ENCODE measurements around the gene ANKRD36B.
"Not testable (repeated sequence)": the region's sequence is repeated elsewhere in the genome, so short reads cannot be mapped to it uniquely, and the experiment has no call there.

Gene ANKRD36B

GRCh38 chr2:97589598-97590510, at the start of gene ANKRD36B:
TSS of gene ANKRD36B (minus strand) at chr2:97589877. CDS start at chr2:97589685, 192 bp downstream.
- not testable (repeated sequence) for H3K27me3 Mint-ChIP-seq; H3K36me3 Mint-ChIP-seq (ENCODE audit: low read depth); H3K9me3 Mint-ChIP-seq; H3K4me1 Mint-ChIP-seq (ENCODE audit: low read depth)
- peak within 1 kb of the TSS; percentile 94 for H3K4me3 Mint-ChIP-seq
- peak; percentile 77 for DNase-seq
- H3K27ac Mint-ChIP-seq = peak within 1 kb of the TSS; percentile 95

- H3K4me1 Mint-ChIP-seq (ENCODE audit: low read depth); H3K4me3 Mint-ChIP-seq; H3K36me3 Mint-ChIP-seq (ENCODE audit: low read depth); H3K27ac Mint-ChIP-seq; H3K27me3 Mint-ChIP-seq; DNase-seq; H3K9me3 Mint-ChIP-seq: not testable (repeated sequence)
These were observed 36.4 kb upstream of the ANKRD36B start for GRCh38 chr2:97626049-97626430.

DNA sequence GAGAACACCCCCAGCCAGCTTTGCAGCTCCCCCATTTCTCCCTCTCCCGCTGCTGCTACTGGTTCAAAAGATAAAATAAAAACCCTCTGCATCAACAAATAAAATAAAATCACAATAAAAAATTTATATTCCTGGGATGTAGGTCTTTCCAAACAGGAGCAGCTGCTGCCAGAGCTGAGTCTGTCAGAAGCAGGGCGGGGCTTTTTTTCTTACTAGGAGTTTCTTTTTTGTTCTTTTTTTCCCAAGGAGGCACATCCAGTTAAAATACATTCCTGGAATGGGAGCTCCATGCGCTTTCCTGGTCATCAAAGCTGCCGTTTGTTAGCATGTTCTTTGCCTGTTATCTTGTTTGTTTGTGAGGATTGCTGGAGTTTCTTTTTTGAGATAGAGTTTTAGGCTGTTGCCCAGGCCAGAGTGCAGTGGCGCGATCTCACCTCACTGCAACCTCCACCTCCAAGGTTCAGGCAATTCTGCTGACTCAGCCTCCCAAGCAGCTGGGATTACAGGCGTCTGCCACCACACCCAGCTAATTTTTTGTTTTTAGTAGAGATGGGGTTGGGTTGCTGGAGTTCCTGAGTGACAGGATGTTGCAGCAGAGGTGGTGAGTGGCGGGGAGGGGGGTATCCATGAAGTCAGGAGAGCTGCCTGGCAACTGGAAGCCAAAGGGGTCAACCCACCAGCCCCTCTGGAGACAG, 35.8 kb upstream of the ANKRD36B start:
- not testable (repeated sequence) for H3K4me3 Mint-ChIP-seq; H3K4me1 Mint-ChIP-seq (ENCODE audit: low read depth); H3K27me3 Mint-ChIP-seq

DNA sequence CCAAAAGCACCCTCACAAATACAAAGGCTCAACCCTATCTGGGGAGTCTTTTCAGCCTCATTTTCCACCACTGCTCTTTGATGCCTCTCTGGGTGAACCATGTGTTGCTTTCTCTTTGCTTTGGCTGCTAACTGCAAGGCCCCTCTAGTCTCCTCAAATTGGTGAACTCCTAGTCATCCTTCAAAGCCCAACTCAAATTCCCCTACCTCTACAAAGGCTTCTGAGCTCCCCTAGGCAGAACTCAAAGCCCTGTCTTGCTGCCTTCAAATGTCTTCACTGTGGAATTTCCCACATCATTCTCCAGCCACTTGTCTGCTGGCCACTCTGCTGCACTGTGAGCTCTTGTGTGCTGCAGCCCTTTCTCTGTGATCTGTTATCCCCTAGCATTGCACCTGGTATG, 33.3 kb upstream of the ANKRD36B start:
- H3K4me3 Mint-ChIP-seq; H3K9me3 Mint-ChIP-seq; H3K36me3 Mint-ChIP-seq (ENCODE audit: low read depth); H3K27me3 Mint-ChIP-seq; H3K4me1 Mint-ChIP-seq (ENCODE audit: low read depth); H3K27ac Mint-ChIP-seq; DNase-seq: not testable (repeated sequence)

More for the DNA sequence above, 35.8 kb upstream of the ANKRD36B start:
- H3K27ac Mint-ChIP-seq; H3K9me3 Mint-ChIP-seq; DNase-seq; H3K36me3 Mint-ChIP-seq (ENCODE audit: low read depth): not testable (repeated sequence)

DNA sequence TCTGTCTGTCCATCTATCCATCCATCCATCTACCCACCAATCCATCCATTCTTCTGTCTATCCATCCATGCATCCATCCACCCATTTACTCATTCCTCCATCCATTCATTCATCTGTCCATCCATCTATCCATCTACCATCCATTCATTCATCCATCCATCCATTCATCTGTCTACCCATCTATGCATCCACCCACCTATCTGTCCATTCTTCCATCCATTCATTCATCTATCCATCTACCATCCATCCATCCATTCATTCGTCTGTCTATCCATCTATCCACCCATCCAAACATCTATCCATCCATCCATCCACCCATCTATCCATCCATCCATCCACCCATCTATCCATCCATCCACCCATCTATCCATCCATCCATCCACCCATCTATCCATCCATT, 30.8 kb upstream of the ANKRD36B start:
- DNase-seq; H3K27me3 Mint-ChIP-seq; H3K27ac Mint-ChIP-seq; H3K4me1 Mint-ChIP-seq (ENCODE audit: low read depth); H3K9me3 Mint-ChIP-seq; H3K4me3 Mint-ChIP-seq; H3K36me3 Mint-ChIP-seq (ENCODE audit: low read depth): not testable (repeated sequence)

DNA sequence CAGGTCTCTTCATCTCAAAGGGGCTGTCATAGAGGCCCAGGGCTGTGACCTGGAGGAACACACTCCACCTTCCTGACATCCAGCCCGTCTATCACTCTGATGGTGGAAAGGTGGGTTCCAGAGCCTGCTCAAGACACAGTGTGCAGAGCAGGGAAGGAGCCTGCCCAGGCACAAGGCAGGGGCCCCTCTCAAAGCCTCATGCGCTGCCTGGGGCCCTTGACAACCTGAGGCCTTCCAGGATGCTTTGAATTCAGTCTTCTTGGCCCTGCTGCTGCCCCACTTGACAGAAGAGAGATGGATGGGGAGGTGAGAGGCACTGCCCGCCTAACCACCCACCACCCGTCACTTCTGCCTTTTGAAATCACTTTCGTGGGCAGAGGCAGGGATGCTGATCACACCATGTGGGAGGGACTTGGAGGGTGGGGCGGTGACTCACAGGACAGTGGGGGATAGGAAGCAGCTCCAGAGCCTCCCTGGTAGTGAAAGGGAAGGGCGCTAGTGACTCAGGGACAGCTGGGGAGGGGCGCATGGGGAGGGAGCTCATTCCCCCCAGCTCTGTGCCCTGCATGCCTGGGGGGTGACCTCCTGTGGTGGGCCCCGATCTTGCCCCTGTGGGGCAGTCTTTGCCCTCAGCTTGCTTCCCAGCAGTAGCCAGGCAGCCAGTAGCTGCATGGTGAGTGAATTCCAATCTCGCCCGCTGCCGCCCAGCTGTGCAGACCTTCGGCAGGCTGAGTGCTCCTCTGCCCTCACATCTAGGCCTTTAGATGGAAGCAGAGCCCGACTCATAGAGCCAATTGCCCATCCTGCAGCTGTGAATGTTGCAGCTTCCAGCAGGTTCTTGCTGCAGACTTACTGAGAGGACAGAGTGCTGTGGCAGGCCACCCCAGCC, 29.5 kb upstream of the ANKRD36B start:
- not testable (repeated sequence) for H3K36me3 Mint-ChIP-seq (ENCODE audit: low read depth); H3K9me3 Mint-ChIP-seq; H3K27me3 Mint-ChIP-seq; H3K4me1 Mint-ChIP-seq (ENCODE audit: low read depth); H3K4me3 Mint-ChIP-seq; H3K27ac Mint-ChIP-seq
- peak; percentile 37 for DNase-seq

DNA sequence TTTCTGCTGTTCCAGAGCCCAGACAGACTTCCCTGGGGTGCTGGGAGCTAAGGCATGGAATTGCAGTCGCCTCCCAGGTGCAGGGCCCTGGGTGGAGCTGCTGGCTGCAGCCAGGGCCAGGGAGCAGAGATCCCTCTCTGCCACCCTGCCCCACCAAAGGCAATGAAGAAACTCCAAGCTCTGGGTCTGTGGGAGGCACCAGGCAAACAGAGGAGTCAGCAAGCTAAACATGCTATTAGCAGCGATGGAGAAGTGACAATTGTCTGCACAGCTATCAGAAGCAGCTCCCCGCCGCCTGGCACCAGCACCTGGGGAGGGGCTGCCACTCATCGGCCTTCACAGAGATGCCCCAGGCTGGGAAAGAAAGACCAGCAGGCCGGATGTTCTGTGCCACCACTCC, 28.2 kb upstream of the ANKRD36B start:
- no peak for DNase-seq
- Mint-ChIP-seq H3K27me3 (no peaks in the 10 kb centered on the region), H3K36me3 (ENCODE audit: low read depth) (no peaks in the 10 kb centered on the region), H3K27ac (no peak overlapping the region), H3K4me3 (no peak overlapping the region), H3K9me3 (no peaks in the 10 kb centered on the region), H3K4me1 (ENCODE audit: low read depth) (peaks cover 5% of the 10 kb centered on the region)

DNA sequence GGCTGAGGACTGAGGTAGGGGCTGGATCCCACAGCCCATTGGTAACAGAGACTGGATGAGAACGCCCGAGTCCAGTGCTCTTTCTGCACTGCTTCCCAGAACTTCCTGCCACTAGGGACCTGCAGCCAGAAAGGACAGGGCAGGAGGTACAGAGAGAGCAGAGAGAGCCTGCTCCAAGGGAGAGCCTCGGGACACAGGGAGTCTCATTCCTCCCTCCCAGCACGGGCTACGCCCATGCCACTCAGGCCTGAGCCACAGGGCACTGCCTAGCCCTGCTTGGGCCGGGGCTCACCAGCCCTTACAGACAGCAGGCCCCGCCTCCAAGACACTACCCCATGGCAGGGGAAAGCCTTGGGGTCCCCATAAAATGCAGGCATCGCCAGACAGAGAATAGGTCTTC, 26.1 kb upstream of the ANKRD36B start:
- H3K36me3 Mint-ChIP-seq (ENCODE audit: low read depth); H3K4me1 Mint-ChIP-seq (ENCODE audit: low read depth); H3K27me3 Mint-ChIP-seq; H3K27ac Mint-ChIP-seq; H3K4me3 Mint-ChIP-seq; H3K9me3 Mint-ChIP-seq; DNase-seq: not testable (repeated sequence)

DNA sequence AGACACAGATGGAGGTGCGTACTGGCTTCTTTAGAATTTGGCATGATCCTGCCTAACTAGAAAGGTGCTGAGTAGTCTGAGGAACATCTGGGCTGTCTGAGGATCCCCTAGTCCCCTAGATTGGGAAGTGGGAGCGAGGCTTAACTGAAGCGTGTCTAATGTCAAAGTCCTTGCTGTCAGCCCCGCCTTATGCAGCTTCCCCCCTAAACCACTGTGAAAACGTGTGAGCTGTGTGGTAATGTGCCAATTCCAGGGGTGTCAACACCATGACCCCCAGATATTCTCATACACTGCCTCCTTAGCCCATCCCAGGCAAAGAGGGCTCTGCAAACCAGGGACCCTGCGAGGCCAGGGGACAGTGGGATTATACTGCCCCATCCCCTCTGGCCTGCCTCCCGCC, 22.2 kb upstream of the ANKRD36B start:
- not testable (repeated sequence) for H3K4me3 Mint-ChIP-seq; H3K27ac Mint-ChIP-seq; H3K27me3 Mint-ChIP-seq; H3K36me3 Mint-ChIP-seq (ENCODE audit: low read depth); DNase-seq; H3K4me1 Mint-ChIP-seq (ENCODE audit: low read depth); H3K9me3 Mint-ChIP-seq

DNA sequence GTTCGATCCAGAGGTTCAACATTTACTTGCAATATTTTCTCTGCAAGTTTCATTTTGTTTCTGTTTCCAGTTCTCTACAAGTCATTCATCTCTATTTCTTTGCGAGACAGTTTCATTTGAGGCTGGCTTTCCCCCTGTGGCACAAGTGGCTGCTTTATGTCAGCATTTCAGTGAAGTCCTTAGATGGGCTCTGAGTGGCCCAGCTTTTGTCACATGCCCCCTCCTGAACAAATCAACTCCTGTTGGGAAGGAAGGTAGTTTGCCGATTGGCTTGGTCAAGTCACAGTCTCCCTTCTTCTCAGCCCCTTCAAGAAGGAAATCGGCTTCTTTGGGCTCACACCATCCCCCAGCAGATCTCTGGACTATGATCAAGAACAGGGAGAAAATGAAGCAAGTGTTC, 19.1 kb upstream of the ANKRD36B start:
- not testable (repeated sequence) for H3K4me1 Mint-ChIP-seq (ENCODE audit: low read depth); H3K4me3 Mint-ChIP-seq; H3K9me3 Mint-ChIP-seq; H3K36me3 Mint-ChIP-seq (ENCODE audit: low read depth); H3K27ac Mint-ChIP-seq; DNase-seq; H3K27me3 Mint-ChIP-seq

DNA sequence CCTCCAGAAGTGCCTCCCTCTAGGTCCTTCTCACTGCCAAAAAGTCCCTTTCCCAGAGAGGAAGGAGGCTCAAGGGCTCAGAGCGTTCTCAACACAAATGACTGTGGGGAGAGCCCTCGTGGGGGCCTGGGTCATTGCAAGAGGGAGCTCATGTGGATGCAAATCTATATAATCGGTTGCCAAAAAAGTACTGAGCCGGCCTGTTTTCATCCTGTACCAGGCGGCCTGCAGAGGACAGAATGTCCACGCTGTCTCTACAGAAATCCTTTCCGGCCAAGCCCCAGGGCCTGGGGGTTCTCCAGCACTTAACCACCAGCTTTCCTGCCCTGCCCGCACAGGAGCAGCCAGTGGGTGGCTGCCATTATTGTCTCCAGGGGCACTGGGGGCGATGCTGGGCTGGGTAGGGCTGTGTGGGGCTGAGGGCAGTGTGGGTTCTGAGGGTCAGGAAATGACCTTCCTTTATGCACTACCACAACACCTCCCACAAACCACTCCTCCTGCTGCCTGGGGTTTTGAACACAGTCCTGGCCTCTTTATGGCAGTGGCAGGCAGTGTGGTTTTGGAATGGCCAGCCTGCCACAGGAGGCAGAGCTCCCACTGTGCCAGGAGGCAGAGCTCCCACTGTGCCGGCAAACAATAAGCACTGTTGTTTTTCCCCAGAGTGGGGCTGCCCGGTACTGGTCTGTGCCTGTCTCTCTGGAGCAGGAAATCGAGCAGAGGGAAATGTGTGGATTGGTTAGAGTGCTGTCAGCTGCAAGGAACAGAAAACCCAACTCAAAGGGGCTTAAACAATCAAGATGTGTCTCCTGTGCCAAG, 16.1 kb upstream of the ANKRD36B start:
- not testable (repeated sequence) for H3K4me1 Mint-ChIP-seq (ENCODE audit: low read depth); H3K27me3 Mint-ChIP-seq; H3K27ac Mint-ChIP-seq; DNase-seq; H3K36me3 Mint-ChIP-seq (ENCODE audit: low read depth); H3K4me3 Mint-ChIP-seq; H3K9me3 Mint-ChIP-seq

- not testable (repeated sequence) for H3K36me3 Mint-ChIP-seq (ENCODE audit: low read depth); H3K27me3 Mint-ChIP-seq; DNase-seq; H3K27ac Mint-ChIP-seq; H3K4me1 Mint-ChIP-seq (ENCODE audit: low read depth); H3K4me3 Mint-ChIP-seq; H3K9me3 Mint-ChIP-seq
These were observed 15.4 kb upstream of the ANKRD36B start for GRCh38 chr2:97605109-97605508.

GRCh38 chr2:97601537-97601936, 11.9 kb upstream of the ANKRD36B start:
- H3K27me3 Mint-ChIP-seq = peaks cover 11% of the 10 kb centered on the region
- not testable (repeated sequence) for DNase-seq; H3K4me3 Mint-ChIP-seq; H3K4me1 Mint-ChIP-seq (ENCODE audit: low read depth); H3K36me3 Mint-ChIP-seq (ENCODE audit: low read depth); H3K27ac Mint-ChIP-seq; H3K9me3 Mint-ChIP-seq

DNA sequence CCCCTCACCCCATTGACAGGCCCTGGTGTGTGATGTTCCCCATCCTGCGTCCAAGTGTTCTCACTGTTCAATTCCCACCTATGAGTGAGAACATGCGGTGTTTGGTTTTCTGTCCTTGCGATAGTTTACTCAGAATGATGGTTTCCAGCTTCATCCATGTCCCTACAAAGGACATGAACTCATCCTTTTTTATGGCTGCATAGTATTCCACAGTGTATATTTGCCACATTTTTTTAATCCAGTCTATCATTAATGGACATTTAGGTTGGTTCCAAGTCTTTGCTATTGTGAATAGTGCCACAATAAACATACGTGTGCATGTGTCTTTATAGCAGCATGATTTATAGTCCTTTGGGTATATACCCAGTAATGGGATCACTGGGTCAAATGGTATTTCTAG, 6.5 kb upstream of the ANKRD36B start:
- not testable (repeated sequence) for H3K36me3 Mint-ChIP-seq (ENCODE audit: low read depth); H3K4me3 Mint-ChIP-seq; H3K9me3 Mint-ChIP-seq; H3K27ac Mint-ChIP-seq; H3K4me1 Mint-ChIP-seq (ENCODE audit: low read depth); DNase-seq
- peaks cover 11% of the 10 kb centered on the region for H3K27me3 Mint-ChIP-seq

All from activated T-cell treated with anti-CD3 and anti-CD28 coated beads, Interleukin-2, amount 50 U/mL, for 24 hours (primary cell).